AG10803 (cell line): Measurements from ENCODE around the gene AOX1.

ENCODE experiments used
- DNase-seq: peaks from one replicate; pipeline ENCODE4 v3.0.0; 2010; ENCODE audit warnings: low read depth
- H3K4me3 ChIP-seq: 2 replicates; pipeline ENCODE4 v1.5.1; 2011; ENCODE audit warnings: mild to moderate bottlenecking, low read length, control low read depth
- CTCF ChIP-seq: conservative IDR thresholded peaks from 2 replicates; pipeline ENCODE4 v1.5.1; 2011; ENCODE audit warnings: mild to moderate bottlenecking, low read length, control low read depth, inconsistent platforms

AOX1 gene

GRCh38 chr2:200618590-200619021 lies 32.8 kb downstream of the AOX1 start:
- DNase-seq: peak; percentile 85

GRCh38 chr2:200619279-200619678 lies 33.5 kb downstream of the AOX1 start:
- H3K4me3 ChIP-seq: no peak overlapping the region
- peak; percentile 24 for DNase-seq
- TF ChIP-seq CTCF: no peak

More at GRCh38 chr2:200618590-200619021, 32.8 kb downstream of the AOX1 start:
- H3K4me3 ChIP-seq: no peak overlapping the region
- peak; percentile 62 for TF ChIP-seq CTCF

- no peak for DNase-seq
- TF ChIP-seq CTCF: no peak
- no peak overlapping the region for H3K4me3 ChIP-seq
These were observed 35.0 kb downstream of the AOX1 start for GRCh38 chr2:200620606-200621390.

- no peak for TF ChIP-seq CTCF
- DNase-seq: no peak
- H3K4me3 ChIP-seq: no peak overlapping the region
These were observed 36.3 kb downstream of the AOX1 start for GRCh38 chr2:200622106-200622505.

- H3K4me3 ChIP-seq: no peak overlapping the region
- no peak for TF ChIP-seq CTCF
- DNase-seq: no peak
These were observed 38.2 kb downstream of the AOX1 start for GRCh38 chr2:200624026-200624425.

GRCh38 chr2:200624658-200625057 lies 38.8 kb downstream of the AOX1 start:
- no peak for TF ChIP-seq CTCF
- DNase-seq: peak; percentile 80
- no peak overlapping the region for H3K4me3 ChIP-seq

GRCh38 chr2:200625282-200625681 lies 39.5 kb downstream of the AOX1 start:
- no peak for TF ChIP-seq CTCF
- H3K4me3 ChIP-seq: no peak overlapping the region
- DNase-seq: no peak
